HG03378 (cell line): ENCODE results near the gene AUTS2.

Experiments used
- ATAC-seq: cut with Tn5 transposase; IDR thresholded peaks from one replicate; pipeline ENCODE4 v1.9.1; 2021; ENCODE audit warnings: mild to moderate bottlenecking, moderate library complexity; ENCODE audit not compliant: unreplicated experiment

Gene AUTS2

GRCh38 chr7:69922026-69922803 lies 323.9 kb downstream of the AUTS2 start:
- ATAC-seq, result peak; percentile 82

DNA sequence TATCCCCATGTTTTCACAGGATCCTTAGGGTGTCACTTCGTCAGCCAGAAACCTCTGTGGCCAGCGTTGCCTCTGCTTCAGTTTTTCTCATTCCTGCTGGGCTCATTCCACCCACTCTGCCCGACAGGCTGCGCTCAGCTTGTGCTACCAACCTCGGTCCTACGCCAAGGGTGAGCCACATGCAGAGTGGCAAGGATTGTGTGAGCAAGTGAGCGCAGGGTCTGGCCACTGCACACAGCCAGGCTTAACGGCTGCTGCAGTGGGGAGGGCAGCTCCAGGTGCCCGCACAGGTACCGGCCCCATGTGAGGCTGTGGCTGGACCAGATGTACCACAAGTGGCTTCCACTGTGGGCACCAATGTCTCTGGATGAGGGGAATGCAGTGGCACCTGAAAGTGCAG lies 329.2 kb downstream of the AUTS2 start:
- no peak for ATAC-seq

DNA sequence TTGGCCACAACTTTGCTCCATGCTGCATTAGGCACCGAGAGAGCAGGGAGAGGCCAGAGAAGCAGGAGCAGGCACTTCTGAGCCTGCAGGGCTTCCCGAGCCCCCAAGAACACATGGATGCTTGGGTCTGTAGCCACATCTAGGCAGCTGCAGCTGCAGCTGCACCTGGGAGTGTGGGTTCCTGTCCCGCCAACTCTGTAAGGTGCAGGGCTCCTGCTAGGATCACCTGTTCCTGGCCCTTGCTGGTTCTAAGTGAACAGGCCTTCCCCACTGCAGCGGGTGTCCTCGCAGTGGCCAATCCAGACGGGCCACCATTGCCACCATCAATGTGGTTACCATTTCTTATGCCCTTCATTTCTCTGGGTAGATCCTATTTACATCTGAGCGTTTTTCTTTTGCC lies 330.3 kb downstream of the AUTS2 start:
- no peak for ATAC-seq

DNA sequence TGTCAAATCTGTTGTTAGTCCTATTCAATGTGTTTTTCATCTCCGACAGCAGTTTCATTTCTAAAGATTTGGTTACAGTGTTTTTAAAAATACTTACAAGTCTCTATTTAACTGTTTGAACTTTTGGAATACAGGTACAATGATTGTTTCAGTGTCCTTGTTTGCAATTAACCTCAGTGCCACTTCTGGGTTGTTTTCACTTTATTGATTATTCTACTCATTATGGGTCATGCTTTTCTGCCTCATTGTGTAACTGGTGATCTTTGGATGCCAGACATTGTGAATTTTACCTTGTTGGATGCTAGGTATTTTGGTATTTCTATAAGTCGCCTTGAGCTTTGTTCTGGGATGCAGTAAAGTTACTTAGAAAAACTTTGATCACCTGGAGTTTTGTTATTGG lies 331.3 kb downstream of the AUTS2 start:
- ATAC-seq, result no peak

DNA sequence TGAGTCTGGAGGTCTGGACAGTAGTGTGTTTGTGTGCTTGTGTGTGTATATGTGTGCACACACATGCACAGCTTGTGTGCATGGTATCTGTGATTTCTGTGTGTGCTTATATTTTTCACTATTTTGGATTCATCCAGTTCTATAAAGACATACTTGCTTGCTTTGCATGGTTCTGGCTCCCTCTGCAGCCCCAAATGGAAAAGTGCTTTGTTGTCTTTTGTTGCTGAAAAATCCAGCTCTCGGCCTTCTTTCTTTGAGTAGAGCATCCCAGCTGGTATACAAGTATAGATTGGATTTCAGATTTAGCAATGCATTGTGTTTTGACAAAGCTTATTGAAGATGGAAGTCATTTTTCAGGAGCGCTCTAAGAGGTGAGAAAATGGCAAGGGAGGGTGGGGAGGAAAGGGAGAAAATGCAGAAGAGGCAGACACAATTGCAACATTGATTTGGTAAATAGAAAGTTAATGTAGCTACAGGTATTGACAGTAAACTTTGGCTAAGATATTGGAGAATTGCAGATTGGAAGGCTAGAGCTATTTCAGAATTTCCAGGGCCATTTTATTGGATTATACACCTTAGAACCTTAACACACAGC lies 333.9 kb downstream of the AUTS2 start:
- no peak for ATAC-seq

GRCh38 chr7:69934144-69934903 lies 336.0 kb downstream of the AUTS2 start:
- ATAC-seq, result no peak

DNA sequence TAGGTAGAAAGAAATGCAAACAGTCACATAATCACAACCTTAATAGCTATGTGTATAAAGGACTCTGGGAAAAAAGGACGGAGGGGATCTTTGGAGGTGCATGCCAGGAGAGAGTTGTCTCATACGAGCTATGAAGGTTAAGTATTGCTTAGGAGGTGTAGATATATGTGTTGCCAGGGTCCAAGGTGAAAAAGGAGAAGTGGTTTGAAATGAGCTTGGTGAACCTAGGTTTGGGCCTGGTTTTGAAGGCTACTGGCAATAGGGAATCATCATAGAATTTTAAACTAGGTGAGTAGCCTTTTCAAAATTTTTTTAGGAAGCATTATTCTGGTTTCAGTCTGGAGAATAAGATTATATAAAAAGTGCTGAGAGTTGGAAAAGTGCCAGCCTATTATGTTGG lies 336.8 kb downstream of the AUTS2 start:
- no peak for ATAC-seq

- no peak for ATAC-seq
These were observed 338.8 kb downstream of the AUTS2 start for GRCh38 chr7:69937097-69937496.

- no peak for ATAC-seq
These were observed 341.0 kb downstream of the AUTS2 start for GRCh38 chr7:69939317-69939716.

- ATAC-seq, result no peak
These were observed 342.9 kb downstream of the AUTS2 start for GRCh38 chr7:69941077-69941651.

GRCh38 chr7:69942573-69942972 lies 344.3 kb downstream of the AUTS2 start:
- no peak for ATAC-seq

- ATAC-seq, result no peak
These were observed 348.6 kb downstream of the AUTS2 start for GRCh38 chr7:69946901-69947300.

- ATAC-seq, result no peak
These were observed 349.7 kb downstream of the AUTS2 start for GRCh38 chr7:69947998-69948397.

GRCh38 chr7:69949122-69949521 lies 350.8 kb downstream of the AUTS2 start:
- no peak for ATAC-seq

GRCh38 chr7:69951458-69951857 lies 353.2 kb downstream of the AUTS2 start:
- no peak for ATAC-seq

- ATAC-seq, result no peak
These were observed 355.1 kb downstream of the AUTS2 start for GRCh38 chr7:69953136-69954067.

GRCh38 chr7:69956541-69956940 lies 358.3 kb downstream of the AUTS2 start:
- ATAC-seq, result no peak

DNA sequence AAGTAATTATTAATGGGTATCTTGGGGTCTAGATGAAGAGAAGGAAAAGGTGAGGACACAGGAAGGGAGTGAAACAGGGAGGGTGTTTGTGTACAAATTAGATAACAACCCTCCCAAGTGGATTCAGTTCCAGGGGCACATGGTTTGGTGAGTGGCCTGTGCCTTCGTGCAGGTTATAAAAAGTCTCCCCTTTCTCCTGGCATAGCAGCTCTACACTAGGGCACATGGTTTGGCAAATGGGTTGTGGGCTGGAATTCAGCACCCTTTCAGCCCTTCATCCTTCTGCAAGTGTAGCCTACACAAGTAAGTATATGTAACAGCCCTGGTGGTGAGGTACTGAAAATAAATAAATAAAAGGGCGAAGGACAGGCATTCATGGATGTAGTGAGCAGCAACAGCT lies 359.4 kb downstream of the AUTS2 start:
- ATAC-seq, result no peak

- ATAC-seq, result no peak
These were observed 361.7 kb downstream of the AUTS2 start for GRCh38 chr7:69959789-69960499.

- ATAC-seq, result no peak
These were observed 363.2 kb downstream of the AUTS2 start for GRCh38 chr7:69961436-69961835.
